HG03060 (cell line): Measurements from ENCODE around the gene NFAT5.

Experiments used
- ATAC-seq: cut with Tn5 transposase; IDR thresholded peaks from one replicate; pipeline ENCODE4 v1.9.1; 2021; ENCODE audit warnings: low read depth, moderate number of reproducible peaks; ENCODE audit not compliant: unreplicated experiment

NFAT5 gene

DNA sequence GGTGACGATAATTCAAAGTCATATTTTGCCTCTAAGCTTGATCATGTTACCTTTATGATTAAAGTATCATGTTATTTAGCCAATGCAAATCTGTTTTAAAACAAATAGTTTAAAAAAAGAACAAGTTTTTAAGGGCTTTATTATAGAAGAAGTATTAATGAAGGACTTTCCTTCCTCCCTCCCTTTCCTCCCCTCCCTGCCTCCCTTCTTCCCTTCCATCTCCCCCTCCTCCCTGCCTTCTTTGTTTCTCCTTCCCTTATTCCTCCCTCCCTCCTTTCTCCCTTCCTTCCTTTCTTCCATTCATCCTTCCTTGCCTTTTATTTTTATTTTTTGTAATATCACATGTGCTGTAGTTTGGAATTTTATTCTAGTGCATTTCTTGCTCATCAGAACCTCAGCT is 134.1 kb downstream of the NFAT5 start:
- no peak for ATAC-seq

DNA sequence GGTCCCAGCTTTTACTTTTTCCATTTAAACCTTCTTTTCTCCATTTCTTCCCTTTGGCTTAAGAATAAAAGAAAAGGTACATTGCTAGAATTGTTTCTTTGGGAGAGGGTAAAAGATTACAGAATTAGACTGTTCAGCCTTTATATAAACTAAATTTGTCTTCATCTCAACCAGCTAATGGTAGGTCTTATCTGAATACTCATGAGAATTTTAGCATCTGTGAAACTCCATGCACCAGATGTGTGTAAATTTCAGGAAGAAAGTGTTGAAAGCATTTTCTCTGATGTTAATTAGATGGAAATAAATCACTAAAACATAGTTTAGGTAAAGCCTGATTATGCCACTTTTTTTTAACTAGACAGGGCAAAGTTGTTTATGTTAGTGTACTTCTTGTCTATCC is 135.7 kb downstream of the NFAT5 start:
- no peak for ATAC-seq

DNA sequence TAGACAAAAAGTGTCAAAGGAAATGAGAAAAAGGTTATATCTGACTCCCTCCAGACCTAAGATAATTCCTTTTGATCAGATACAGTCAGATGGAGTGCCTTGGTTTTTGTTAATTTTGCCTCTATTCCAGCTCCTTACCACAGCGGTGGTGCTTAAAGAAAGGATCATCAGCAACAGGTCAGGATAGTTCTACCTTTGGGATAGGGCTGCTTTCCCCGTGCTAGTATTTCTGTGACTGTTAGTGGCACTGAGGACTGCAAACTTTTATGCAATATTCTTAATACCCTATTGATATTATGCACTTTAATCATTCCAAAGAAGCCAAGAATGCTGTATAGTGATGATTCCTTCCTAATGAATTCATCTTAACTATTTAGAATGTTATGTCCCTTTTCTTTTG is 136.1 kb downstream of the NFAT5 start:
- ATAC-seq = no peak

DNA sequence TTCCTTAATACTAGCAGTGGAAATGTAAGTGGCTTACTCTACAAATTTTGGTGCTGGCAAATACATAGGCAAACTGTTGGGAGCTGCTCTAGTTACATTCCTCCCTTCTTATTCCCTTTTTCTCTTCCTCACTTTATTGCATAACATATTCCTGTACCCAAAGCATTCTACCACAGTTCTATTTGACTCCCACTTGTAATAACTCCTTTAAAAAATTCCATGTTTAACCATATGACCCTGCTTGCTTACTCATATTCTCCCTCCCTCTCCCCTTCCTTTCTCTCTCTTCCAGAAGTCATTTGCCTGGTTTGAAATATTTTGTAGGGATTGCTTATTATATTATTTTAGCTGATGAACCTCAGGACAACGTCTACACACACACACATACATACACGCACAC is 137.9 kb downstream of the NFAT5 start:
- no peak for ATAC-seq

DNA sequence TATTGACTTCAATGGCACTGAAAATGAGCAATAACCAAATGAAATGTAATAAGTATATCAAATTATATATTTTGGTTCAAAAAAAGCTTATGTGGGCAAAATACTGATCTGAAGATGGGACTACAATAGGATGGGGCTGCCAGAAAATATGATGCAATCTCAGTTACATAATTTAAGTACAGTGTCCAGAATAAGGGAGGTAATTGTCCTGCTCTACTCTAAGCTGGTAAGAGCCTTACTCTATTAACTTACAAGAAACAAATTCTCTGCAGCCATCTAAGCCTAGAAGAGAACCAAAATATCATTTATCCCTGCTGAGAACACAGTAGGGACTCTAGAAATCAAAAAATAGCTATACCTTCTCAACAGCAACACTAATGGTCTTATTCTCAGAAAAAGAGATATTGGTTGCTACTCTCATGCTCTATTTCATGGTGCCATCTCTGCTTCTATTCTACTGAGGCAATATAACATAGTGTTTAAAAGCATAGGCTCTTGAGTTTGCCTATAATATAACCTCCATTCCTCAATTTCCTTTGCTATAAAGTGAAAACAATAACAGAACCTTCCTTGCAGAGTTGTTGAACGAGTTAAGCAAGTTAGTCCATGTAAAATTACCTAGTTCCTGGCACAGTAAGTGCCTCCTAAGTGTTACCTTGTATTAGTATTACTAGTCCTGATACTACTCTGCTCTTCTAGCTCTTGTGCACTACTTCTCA is 140.6 kb downstream of the NFAT5 start:
- ATAC-seq = no peak

DNA sequence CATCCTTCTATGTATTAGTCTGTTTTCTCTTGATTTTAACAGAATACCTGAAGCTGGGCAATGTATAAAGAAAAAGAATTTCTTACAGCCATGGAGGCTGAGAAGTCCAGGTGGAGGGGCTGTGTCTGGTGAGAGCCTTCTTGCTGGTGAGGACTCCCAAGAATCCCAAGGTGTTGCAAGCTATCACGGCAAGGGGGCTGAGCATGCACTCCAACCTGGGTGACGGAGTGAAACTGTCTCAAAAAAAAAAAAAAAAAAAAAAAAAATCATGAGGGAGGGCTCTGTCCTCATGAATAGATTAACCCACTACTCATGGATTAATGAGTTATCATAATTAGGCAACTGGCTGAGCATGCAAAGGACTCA is 141.2 kb downstream of the NFAT5 start:
- ATAC-seq = no peak

DNA sequence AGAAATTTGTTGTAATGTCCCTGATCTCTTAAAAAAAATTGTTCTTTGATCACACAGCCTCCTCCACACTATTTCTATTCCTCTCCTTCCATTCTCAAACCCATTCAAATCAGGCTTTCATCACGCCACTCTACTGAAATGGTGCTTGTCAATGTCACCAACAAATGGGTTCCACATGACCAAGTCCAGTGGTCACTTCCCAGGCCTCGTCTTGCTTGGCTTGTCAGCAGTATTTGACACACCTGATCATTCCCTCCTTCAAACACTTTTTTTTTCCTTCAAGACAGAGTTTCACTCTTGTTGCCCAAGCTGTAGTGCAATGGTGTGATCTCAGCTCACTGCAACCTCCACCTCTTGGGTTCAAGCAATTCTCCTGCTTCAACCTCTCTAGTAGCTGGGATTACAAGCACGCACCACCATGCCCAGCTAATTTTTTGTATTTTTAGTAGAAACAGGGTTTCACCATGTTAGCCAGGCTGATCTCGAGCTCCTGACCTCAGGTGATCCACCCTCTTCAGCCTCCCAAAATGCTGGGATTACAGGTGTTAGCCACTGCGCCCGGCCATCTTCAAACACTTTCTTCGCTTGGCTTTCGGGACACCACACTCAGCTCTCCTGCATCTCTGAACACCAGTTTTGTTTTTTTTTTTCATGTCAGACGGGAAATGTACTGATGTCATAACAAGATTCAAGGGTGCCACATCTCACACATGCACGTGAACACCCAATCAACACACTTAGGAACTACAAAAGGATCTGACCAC is 142.3 kb downstream of the NFAT5 start:
- ATAC-seq = no peak

DNA sequence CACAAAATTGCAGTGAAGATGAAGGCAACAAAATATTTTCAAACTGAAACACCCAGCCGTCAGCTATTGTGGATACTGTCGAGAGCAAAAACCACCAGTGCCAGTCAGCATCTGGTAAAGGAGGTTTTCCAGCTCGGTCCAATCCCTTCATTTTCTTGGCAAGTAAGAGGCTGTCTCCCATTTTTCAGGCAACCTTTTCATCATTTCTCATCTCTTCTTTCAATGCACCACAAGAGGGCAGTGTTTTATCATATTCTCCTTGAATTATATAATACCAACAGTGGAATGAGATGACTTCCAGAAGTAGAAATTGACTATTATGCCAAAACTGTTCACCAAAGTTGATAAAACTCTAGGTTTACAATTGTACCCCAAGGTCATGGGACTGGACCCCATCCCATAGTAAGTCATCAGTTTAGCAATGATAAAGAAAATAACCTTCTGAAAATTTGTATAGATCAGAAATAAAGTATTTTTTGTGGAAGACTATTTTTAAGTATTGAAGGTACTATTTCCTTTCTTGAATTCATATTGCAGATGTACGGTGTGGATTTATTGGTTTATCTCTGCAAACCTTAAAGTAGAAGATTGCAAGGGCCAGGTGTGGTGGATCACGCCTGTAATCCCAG is 143.8 kb downstream of the NFAT5 start:
- no peak for ATAC-seq

DNA sequence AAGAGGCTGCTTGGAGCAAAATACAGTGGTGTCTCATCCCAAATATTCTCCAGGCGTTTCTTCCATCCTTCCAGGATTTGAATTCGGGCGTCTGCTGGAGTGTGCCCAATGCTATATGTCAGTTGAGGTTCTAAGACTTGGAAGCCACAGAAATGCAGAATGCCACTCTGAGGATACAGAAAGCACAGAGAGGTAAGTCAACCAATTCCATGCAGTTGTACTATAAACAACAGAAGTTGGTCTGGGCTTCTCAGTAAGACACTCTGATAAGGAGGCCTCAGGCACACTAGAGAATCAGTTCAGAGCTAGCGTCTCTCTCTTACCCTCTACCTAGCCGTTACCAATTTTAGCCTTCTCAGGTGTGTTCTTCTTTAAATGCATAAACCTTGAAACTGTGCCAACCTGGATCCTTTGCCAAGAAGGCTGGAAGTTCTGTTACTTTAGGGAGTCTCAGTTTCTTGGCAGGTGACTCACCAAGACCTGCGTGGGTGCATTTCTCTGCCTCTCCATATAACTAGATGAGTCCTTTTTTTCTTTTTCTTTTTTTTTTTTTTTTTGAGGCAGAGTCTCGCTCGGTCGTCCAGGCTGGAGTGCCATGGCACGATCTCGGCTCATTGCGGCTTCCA is 145.5 kb downstream of the NFAT5 start:
- ATAC-seq = no peak

DNA sequence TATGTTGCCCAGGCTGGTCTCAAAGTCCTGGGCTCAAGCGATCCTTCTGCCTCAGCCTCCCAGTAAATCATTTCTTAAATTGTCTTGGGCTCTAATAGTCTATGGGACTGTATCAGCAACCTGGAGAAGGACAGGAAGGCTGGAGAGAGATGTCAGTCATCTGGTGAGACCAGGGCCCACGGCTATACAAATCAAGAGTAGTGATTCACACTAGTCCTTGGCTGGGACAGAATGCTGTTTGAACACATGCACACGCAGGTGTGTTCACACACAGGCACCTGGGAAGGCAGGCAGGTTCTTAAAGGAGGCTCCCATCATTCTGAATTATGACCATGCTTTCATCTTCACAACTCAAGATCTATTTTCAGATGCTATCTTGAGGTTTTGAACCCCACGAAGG is 146.5 kb downstream of the NFAT5 start:
- ATAC-seq = no peak

DNA sequence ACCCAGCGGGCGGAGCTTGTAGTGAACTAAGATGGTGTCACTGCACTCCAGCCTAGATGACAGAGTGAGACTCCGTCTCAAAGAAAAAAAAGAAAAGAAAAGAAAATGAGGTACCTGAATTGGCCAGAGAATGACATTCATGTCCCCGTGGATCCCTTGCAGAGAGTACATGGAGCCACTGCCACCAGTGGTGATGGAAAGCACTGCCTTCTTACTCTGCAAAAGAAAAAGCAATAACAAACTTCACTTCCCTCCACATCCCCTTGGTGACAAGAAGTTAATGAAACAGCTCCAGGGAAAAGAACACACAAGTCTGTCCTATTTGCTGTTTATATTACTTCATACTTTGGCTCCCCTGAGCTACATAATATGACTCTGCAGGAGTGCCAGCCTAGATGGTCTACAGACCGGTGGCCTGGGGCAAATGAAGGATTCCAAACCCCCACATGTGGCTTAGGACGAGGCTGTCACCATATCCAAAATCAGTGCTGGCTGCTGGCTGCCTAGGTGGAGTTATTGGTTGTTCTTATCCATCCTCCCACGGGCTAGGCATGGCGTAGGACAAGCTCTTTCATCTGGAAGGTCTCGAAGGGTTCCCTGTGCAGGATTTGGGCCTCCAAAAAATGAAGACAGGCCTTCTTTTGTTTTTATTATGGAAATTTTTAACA is 147.3 kb downstream of the NFAT5 start:
- no peak for ATAC-seq

DNA sequence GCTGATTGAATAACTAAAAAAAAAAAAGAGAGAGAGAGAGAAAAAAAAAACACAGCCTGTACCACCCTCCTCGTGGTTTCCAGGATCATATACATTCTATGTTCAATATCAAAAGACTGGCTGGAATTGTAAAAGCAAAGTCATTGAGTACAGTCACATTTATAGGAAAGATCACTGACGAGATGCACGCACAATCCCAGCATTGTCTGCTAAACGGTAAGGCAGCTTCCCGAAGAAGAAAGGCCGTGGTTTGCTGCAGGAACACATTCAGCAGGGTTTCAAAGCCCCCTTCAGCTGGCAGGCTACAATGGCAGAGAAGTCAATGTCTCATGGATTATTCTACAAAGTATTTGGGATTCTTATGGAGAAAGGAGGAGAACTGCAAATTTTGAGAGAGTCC is 151.3 kb downstream of the NFAT5 start:
- no peak for ATAC-seq

DNA sequence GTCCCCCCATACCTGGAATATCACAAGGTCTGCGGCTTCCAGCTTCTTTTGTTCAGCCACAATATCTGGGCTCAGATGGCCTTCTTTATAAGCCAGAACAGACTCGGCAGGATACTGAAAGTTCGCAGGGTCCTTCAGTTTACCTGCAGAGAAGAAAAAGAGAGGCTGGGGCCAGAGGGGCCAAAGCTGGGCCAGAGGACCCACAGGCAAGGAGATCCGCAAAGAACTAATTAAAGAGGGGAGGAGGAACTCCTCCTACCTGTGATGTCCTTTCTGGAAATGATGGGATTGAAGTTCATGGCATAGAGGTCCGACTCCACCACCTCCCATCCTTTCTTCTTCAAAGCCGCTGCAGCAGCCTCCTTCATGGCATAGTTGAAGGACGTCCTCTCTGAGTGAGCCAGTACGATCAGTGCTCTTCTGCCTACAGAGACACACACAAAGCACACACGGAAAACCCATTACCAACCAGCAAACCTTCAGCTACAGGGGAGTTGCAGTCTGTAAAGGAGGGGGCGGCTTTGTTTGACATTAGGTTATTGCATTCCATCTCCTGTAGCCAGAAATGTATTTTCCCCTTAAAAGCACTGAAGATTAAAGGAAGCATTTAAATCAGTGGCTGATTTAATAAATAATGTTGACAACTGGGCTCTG is 152.5 kb downstream of the NFAT5 start:
- no peak for ATAC-seq

DNA sequence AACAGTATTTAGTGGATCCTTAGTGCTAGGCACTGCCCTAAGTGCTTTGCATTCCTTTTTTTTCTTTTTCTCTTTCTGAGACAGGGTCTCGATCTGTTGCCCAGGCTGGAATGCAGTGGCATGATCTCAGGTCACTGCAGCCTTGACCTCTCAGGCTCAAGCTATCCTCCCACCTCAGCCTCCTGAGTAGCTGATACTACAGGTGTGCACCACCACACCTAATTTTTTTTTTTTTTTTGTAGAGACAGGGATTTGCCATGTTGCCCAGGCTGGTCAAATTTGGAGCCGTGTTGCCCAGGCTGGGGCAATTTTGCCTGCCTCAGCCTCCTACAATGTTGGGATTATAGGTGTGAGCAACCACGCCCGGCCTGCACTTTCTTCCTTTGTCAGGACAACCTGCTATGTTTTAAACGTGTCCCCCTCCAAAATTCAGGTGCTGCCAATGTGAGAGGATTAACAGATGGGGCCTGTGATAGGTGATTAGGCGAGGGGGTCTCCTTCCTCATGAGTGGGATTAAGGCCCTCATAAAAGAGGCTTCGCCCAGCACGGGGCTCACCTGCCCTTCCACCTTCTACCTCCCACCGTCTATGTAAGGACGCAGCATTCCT is 155.2 kb downstream of the NFAT5 start:
- ATAC-seq = no peak

DNA sequence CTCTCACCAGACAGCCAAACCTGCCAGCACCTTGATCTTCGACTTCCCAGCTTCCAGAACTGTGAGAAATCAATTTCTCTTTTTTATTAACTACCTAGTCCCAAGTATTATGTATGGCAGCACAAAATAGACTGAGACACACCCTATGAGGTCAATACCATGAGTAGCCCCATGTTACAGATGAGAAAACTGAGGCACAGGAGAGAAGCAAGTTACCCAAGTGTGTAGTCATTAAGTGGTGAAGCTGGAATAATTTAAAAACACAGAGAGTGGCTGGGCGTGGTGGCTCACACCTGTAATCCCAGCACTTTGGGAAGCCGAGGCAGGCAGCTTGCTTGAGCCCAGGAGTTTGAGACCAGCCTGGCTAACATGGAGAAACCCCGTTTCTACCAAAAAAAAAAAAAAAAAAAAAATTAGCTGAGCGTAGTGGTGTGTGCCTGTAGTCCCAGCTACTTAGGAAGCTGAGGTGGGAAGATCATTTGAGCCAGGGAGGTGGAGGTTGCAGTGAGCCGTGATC is 155.7 kb downstream of the NFAT5 start:
- no peak for ATAC-seq

DNA sequence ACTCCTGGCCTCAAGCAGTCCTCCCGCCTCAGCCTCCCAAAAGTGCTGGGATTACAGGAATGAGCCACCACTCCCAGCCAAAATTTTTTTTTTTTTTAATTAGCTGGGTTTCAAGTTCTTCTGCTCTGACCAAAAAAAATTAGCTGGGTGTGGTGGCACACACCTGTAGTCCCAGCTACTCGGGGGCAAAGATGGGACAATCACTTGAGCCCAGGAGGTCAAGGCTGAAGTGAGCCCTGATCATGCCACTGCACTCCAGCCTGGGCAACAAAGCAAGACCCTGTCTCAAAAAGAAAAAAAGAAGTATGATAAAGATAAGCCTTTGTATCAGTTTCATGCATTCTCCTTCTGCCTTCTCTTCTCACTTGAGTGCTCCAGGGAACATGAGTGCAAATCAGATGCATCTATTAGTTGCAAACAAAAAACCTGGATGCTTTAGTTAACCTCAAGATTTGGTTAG is 158.7 kb downstream of the NFAT5 start:
- no peak for ATAC-seq

DNA sequence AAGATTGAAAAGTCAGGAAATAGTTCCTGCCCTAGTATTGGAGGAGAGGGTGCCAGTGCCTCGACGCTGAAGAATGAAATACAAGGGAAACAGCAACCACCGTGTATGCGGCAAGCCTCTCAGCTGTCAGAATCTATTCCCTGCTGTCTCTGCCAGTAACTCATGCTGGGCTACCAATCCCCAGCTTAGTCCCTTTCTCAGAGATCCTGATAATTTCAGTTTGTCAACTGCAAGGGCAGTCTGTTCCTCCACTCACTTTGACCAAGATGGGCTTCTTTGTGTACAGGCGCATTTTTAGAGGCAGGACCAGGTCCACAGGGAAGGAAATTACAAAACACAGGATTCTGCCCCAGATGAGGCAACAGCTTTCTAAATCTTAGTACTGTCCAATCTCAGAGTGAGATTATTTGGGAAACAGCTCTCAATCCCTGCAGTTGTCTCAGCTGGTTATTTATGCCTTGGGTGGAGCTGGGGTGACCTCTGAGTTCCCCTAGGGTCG is 159.3 kb downstream of the NFAT5 start:
- no peak for ATAC-seq

DNA sequence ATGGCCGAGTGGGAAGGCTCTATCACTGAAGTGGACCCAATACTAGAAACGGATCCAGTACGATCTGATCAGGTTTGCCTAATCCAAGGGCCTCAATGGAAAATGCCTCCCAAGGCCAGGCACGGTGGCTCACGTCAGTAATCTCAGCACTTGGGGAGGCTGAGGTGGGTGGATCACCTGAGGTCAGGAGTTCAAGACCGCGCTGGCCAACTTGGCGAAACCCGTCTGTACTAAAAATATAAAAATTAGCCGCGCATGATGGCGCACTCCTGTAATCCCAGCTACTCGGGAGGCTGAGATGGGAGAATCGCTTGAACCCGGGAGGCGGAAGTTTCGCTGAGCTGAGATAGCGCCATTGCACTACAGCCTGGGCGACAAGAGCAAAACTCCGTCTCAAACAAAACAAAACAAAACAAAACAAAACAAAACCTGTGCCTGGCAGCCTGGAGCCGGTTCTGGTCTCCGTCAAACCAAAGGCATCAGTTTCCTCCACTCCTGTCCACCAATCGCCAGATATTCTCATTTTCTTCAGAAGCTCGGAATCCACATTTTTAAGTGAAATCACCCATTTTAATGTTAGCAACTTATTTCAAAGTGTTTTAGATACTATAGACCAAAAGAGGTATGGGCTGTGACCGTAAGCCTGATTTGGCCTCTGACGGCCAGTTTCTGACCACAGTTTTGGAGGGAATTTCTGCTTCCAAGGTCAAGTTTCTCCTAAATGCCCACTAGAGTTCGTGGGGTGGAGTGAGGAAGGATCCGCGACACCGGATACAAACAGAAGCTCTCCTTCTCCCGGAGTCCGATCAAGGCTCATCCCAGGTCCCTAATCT is 159.9 kb downstream of the NFAT5 start:
- ATAC-seq = no peak
